Peyer's patch (tissue), 4 donors: ENCODE measurements around the gene IQGAP2. TPM values are rescaled to one million over a fixed set of nuclear protein-coding genes. Genes with fewer than 3 reads are reported as not detected.
"Not testable (repeated sequence)": the region's sequence is repeated elsewhere in the genome, so short reads cannot be mapped to it uniquely, and the experiment has no call there.

Source experiments
- DNase-seq, 3 donors: peaks; one replicate each; pipeline ENCODE4 v3.0.0-alpha.2; 2017 to 2019
- H3K27ac ChIP-seq, 4 donors: fragments of 200-600 bp; sonication (generic); one replicate each; pipeline ENCODE4 v1.5.1; 2016 to 2019
- H3K27me3 ChIP-seq, 2 donors: fragments of 200-600 bp; sonication (generic); one replicate each; pipeline ENCODE4 v1.5.1; 2019
- H3K36me3 ChIP-seq, 3 donors: fragments of 200-600 bp; sonication (generic); one replicate each; pipeline ENCODE4 v1.5.1; 2016 to 2019
- H3K4me1 ChIP-seq, 4 donors: fragments of 200-600 bp; sonication (generic); one replicate each; pipeline ENCODE4 v1.5.1; 2016 to 2019
- H3K4me3 ChIP-seq, 4 donors: fragments of 200-600 bp; sonication (generic); 1 replicate in 3 of 4; 2 replicates in 1 of 4; pipeline ENCODE4 v1.5.1; 2016 to 2019; ENCODE audit warnings: mild to moderate bottlenecking in 1 of 4
- H3K9me3 ChIP-seq, 4 donors: fragments of 200-600 bp; sonication (generic); one replicate each; pipeline ENCODE4 v1.5.1; 2016 to 2019; ENCODE audit warnings: mild to moderate bottlenecking in 1 of 4
- POLR2A ChIP-seq, 2 donors: fragments of 450-650 bp; IDR thresholded peaks; one replicate each; pipeline ENCODE4 v1.5.1; 2017; ENCODE audit warnings: antibody characterized with exemption in 2 of 2, mild to moderate bottlenecking in 2 of 2, moderate library complexity in 2 of 2
- total RNA-seq, 4 donors: library from RNA; depleted of rRNA; stranded (reverse); fragments of >200 nt; gene quantifications; one replicate each; pipeline ENCODE4 v1.1.0, GENCODE V29; 2016
- TF ChIP-seq, protein P1 (sequence below), 6 experiments: fragments of 450-650 bp in 4 of 6; fragments of 200-600 bp in 2 of 6; sonication (generic) in 1 of 6; IDR thresholded peaks; one replicate each; pipeline ENCODE4 v1.5.1; 2017 to 2019; ENCODE audit warnings: antibody characterized with exemption in 6 of 6, mild to moderate bottlenecking in 3 of 6, moderate library complexity in 1 of 6

IQGAP2 gene
- total RNA-seq, 4 donors from 2014 or later, result 58.6 to 110 (median 84.7) TPM

DNA sequence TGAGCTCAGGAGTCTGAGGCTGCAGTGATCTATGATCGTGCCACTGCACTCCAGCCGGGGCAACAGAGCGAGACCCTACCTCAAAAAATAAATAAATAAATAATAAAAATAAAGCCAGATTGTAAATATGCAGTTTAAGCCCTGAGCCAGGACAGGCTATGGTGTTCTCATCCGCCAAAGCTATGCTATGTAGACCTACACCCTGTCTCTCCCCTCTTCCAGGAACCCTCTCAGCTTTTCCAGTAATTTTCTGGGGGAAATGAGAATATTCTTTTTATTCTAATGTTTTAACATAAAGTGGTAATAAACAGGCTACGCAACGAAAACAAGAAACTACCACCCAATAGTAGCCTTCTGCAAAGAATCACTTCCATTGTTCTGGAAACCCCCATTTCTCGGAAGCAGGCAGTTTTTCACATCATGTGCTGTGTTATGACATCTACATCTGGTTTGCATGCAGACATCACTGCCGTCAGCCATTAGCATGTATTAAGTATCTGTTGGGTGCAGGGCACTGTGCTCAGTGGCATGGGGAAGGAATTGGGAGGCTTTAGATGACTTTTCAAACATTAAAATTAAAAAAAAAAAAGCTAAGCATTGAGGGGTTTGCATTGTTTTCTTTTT is 274.9 kb downstream of the IQGAP2 start:
- no peak overlapping the region for H3K27ac ChIP-seq

DNA sequence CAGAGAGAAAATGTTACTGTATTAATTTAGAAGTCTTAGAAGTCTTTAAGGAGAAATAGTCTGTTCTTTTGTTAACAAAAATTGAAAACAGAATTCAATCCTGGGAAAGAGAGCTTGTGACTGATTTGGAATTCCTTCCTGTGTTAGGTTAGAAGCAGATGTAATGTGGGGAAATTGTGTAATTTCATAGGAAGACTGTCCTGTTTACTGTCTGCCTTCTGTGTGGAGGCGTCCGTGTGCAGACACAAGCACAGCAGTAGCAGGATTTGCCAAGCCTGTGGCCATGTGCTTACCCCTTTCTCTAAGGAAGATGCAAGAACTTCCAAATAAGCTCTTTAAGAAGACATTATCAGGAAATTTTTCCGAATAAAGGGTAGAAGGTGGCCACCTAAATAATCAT is 276.1 kb downstream of the IQGAP2 start:
- Histone ChIP-seq H3K4me1 (no peaks in the 10 kb centered on the region), H3K27ac (peak overlapping the region in 1 of 4 donors; percentile 26), H3K27me3 (no peaks in the 10 kb centered on the region), H3K4me3 (no peak overlapping the region), H3K36me3 (peaks cover 0 to 18% (median 0%) of the 10 kb centered on the region in 3 donors), H3K9me3 (no peaks in the 10 kb centered on the region)
- TF ChIP-seq POLR2A (IDR thresholded peaks at IDR 0.05), result no peak
- TF ChIP-seq, protein P1, sequence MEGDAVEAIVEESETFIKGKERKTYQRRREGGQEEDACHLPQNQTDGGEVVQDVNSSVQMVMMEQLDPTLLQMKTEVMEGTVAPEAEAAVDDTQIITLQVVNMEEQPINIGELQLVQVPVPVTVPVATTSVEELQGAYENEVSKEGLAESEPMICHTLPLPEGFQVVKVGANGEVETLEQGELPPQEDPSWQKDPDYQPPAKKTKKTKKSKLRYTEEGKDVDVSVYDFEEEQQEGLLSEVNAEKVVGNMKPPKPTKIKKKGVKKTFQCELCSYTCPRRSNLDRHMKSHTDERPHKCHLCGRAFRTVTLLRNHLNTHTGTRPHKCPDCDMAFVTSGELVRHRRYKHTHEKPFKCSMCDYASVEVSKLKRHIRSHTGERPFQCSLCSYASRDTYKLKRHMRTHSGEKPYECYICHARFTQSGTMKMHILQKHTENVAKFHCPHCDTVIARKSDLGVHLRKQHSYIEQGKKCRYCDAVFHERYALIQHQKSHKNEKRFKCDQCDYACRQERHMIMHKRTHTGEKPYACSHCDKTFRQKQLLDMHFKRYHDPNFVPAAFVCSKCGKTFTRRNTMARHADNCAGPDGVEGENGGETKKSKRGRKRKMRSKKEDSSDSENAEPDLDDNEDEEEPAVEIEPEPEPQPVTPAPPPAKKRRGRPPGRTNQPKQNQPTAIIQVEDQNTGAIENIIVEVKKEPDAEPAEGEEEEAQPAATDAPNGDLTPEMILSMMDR (IDR thresholded peaks at IDR 0.05), result no peak
- DNase-seq, result no peak

More for the DNA sequence above, 274.9 kb downstream of the IQGAP2 start:
- no peaks in the 10 kb centered on the region for H3K27me3 ChIP-seq
- no peaks in the 10 kb centered on the region for H3K4me1 ChIP-seq
- no peaks in the 10 kb centered on the region for H3K9me3 ChIP-seq
- TF ChIP-seq POLR2A (IDR thresholded peaks at IDR 0.05), result no peak
- TF ChIP-seq, protein P1 (IDR thresholded peaks at IDR 0.05), result no peak
- no peak overlapping the region for H3K4me3 ChIP-seq
- DNase-seq, result no peak
- H3K36me3 ChIP-seq, result peaks cover 0 to 18% (median 0%) of the 10 kb centered on the region in 3 donors

DNA sequence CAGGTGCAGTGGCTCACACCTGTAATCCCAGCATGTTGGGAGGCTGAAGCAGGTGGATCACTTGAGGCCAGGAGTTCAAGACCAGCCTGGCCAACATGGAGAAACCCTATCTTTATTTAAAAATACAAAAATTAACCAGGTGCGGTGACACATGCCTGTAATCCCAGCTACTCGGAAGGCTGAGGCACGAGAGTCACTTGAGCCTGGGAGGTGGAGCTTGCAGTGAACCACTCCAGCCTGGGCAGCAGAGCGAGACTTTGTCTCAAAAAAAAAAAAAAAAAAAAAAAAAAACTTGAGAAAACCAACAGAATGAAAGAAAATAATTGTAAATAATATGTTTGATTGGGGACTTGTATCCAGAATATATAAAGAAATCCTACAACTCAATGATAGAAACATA is 277.7 kb downstream of the IQGAP2 start:
- H3K36me3 ChIP-seq, H3K27me3 ChIP-seq, H3K9me3 ChIP-seq, H3K27ac ChIP-seq, H3K4me3 ChIP-seq, H3K4me1 ChIP-seq, DNase-seq: not testable (repeated sequence)

DNA sequence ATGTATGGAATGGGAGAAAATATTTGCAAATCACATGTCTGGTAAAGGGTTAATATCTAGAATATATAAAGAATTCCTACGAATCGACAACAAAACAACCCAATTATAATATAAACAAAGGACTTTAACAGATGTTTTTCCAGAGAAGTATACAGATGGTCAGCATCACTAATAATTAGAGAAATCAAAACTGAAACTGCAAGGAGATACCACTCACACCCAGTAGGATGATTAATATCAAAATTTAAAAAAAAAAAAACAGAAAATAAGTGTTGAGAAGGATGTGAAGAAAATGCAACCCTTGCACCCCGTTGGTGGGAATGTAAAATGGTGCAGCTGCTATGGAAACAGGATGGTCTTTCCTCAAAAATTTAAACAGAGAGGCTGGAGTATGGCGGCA is 278.2 kb downstream of the IQGAP2 start:
- H3K9me3 ChIP-seq, result no peaks in the 10 kb centered on the region
- no peak overlapping the region for H3K4me3 ChIP-seq
- TF ChIP-seq, protein P1 (IDR thresholded peaks at IDR 0.05), result no peak
- no peak for TF ChIP-seq POLR2A (IDR thresholded peaks at IDR 0.05)
- DNase-seq, result no peak
- H3K36me3 ChIP-seq, result peaks cover 0 to 8% (median 0%) of the 10 kb centered on the region in 3 donors
- no peaks in the 10 kb centered on the region for H3K27me3 ChIP-seq
- H3K4me1 ChIP-seq, result peaks cover 0 to 8% (median 1%) of the 10 kb centered on the region in 4 donors
- H3K27ac ChIP-seq, result no peak overlapping the region

DNA sequence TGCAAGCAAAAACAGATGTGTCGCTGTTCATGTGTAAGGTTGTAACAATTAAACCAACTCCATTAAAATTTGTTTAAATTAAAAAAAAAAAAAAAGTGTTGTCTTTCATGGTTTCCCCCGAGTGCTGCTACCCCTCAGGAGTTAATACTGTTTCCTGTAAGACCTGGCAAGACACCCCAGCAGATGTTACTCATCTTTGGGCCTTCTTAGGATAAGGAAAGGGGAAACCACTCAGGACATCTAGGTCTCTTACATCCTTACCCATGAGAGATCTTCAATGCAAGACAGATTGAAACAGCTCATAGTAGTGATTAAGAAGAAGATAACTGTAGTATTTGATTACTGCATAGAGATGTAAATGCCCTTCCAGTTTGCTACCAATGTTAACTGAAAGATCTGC is 279.3 kb downstream of the IQGAP2 start:
- no peak overlapping the region for H3K4me3 ChIP-seq
- H3K4me1 ChIP-seq, result peaks cover 0 to 8% (median 1%) of the 10 kb centered on the region in 4 donors
- no peaks in the 10 kb centered on the region for H3K9me3 ChIP-seq
- no peak overlapping the region for H3K27ac ChIP-seq
- peaks cover 0 to under 1% (median 0%) of the 10 kb centered on the region in 3 donors for H3K36me3 ChIP-seq
- no peaks in the 10 kb centered on the region for H3K27me3 ChIP-seq
- TF ChIP-seq, protein P1 (IDR thresholded peaks at IDR 0.05), result no peak
- no peak for TF ChIP-seq POLR2A (IDR thresholded peaks at IDR 0.05)
- no peak for DNase-seq

DNA sequence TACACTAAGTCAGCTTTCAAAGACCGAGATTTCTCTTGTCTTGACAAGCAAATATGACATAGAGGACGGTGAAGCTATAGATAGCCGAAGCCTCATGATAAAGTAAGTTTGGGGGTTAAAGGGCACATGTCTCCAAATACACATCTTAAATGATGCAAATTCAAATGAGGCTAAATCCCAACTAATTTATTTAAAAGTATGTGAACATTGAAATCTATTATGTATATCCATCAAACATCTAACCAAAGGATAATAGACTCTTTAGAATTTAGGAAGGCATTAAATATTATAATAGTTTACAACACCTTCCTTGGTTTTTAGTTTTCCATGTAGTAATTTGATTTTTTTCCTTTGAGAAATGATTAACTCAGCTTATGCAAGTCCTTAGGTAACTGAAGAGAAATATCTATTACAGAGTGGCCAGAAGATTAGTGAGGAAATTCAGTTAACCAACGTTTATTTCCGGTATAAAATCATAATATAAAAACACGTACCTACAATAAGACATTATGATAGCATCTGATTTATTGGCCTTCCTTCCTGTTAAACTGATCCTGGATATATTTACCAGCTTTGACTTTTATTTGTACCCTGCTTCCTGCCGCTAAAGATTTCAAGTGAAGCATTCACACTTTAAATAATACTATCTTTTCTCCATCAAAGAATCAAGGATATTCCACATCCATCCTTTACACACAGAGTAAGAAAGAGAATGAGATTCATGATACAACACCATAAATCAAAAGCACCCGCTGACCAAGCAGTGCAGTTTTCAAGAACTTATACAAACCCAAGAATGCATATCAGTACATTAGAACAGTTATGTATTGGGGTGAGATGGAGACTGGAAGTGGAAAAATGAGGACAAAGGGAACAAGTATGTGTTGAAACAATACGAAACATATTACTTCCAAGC is 281.0 kb downstream of the IQGAP2 start:
- peaks cover 0 to 13% (median 1%) of the 10 kb centered on the region in 4 donors for H3K4me1 ChIP-seq
- H3K9me3 ChIP-seq, result no peaks in the 10 kb centered on the region
- H3K4me3 ChIP-seq, result no peak overlapping the region
- H3K27me3 ChIP-seq, result no peaks in the 10 kb centered on the region
- H3K36me3 ChIP-seq, result peaks cover 0 to 7% (median 0%) of the 10 kb centered on the region in 3 donors
- peak overlapping the region in 2 of 4 donors; percentile 32 to 50 for H3K27ac ChIP-seq
- no peak for DNase-seq
- TF ChIP-seq POLR2A (IDR thresholded peaks at IDR 0.05), result no peak
- TF ChIP-seq, protein P1 (IDR thresholded peaks at IDR 0.05), result no peak
